Neural cell (in vitro differentiated cells): ENCODE results near the gene ADH7. TPM values are rescaled to one million over a fixed set of nuclear protein-coding genes. Genes with fewer than 3 reads are reported as not detected.

Experiments used
- H2AFZ ChIP-seq: fragments of 200-600, 300-800 bp; sonication (generic), shearing (Covaris generic); 2 replicates; pipeline ENCODE4 v1.6.0; 2014; ENCODE audit warnings: low read depth, mild to moderate bottlenecking, antibody characterized with exemption, low read length, moderate library complexity
- H3F3A ChIP-seq: fragments of 200-600 bp; shearing (Covaris generic); 2 replicates; pipeline ENCODE4 v1.6.1; 2016; ENCODE audit warnings: mild to moderate bottlenecking, moderate library complexity, mixed read lengths, antibody characterized with exemption, low read length; ENCODE audit not compliant: insufficient read depth, poor library complexity, severe bottlenecking
- H3K27ac ChIP-seq: fragments of 200-600, 300-800 bp; sonication (generic), shearing (Covaris generic); 2 replicates; pipeline ENCODE4 v1.5.1; 2014; ENCODE audit warnings: mild to moderate bottlenecking, low read length, moderate library complexity
- H3K27me3 ChIP-seq: fragments of 300-800, 200-600 bp; sonication (generic), shearing (Covaris generic); 2 replicates; pipeline ENCODE4 v1.6.0; 2014; ENCODE audit warnings: mild to moderate bottlenecking, low read depth, low read length, moderate library complexity; ENCODE audit not compliant: insufficient read depth
- H3K36me3 ChIP-seq: fragments of 300-800, 200-600 bp; sonication (generic), shearing (Covaris generic); 2 replicates; pipeline ENCODE4 v1.5.1; 2014; ENCODE audit warnings: mild to moderate bottlenecking, antibody characterized with exemption, low read length, moderate library complexity; ENCODE audit not compliant: insufficient read depth
- H3K4me2 ChIP-seq: fragments of 300-800, 200-600 bp; sonication (generic), shearing (Covaris generic); 2 replicates; pipeline ENCODE4 v1.6.0; 2014; ENCODE audit warnings: mild to moderate bottlenecking, low read length
- H3K4me3 ChIP-seq: fragments of 300-800, 200-600 bp; sonication (generic), shearing (Covaris generic); 2 replicates; pipeline ENCODE4 v1.5.1; 2014; ENCODE audit warnings: mild to moderate bottlenecking, low read length, moderate library complexity
- H3K79me2 ChIP-seq: fragments of 200-600 bp; shearing (Covaris generic); replicated peaks from 2 replicates; pipeline ENCODE4 v1.6.0; 2014; ENCODE audit warnings: mild to moderate bottlenecking, low read length, moderate library complexity; ENCODE audit not compliant: insufficient read depth
- H3K9ac ChIP-seq: fragments of 300-800, 200-600 bp; sonication (generic), shearing (Covaris generic); 2 replicates; pipeline ENCODE4 v1.6.1; 2016; ENCODE audit warnings: mild to moderate bottlenecking, low read length, mixed read lengths
- H3K9me2 ChIP-seq: fragments of 200-600 bp; shearing (Covaris generic); 2 replicates; pipeline ENCODE4 v1.6.1; 2016; ENCODE audit warnings: mild to moderate bottlenecking, low read length, mixed read lengths; ENCODE audit not compliant: insufficient read depth
- H3K9me3 ChIP-seq: fragments of 200-600, 300-800 bp; sonication (generic), shearing (Covaris generic); 2 replicates; pipeline ENCODE4 v1.6.1; 2016; ENCODE audit warnings: mild to moderate bottlenecking, mixed run types, low read length, moderate library complexity, mixed read lengths
- H4K20me1 ChIP-seq: fragments of 200-600 bp; shearing (Covaris generic); 2 replicates; pipeline ENCODE4 v1.6.1; 2016; ENCODE audit warnings: mild to moderate bottlenecking, mixed run types; ENCODE audit not compliant: insufficient read depth
- EP300 ChIP-seq: fragments of 450-650 bp; conservative IDR thresholded peaks from 2 replicates; pipeline ENCODE4 v1.6.1; 2014; ENCODE audit warnings: antibody characterized with exemption, mild to moderate bottlenecking, moderate library complexity; ENCODE audit not compliant: poor library complexity, severe bottlenecking
- EZH2 ChIP-seq: fragments of 200-600, 300-800 bp; shearing (Covaris generic), sonication (generic); IDR thresholded peaks from 2 replicates; pipeline ENCODE4 v1.6.1; 2014; ENCODE audit warnings: antibody characterized with exemption, low read length, borderline replicate concordance, mild to moderate bottlenecking; ENCODE audit not compliant: insufficient read depth, poor library complexity, severe bottlenecking
- MXI1 ChIP-seq: fragments of 450-650 bp; conservative IDR thresholded peaks from 2 replicates; pipeline ENCODE4 v1.6.1; 2014; ENCODE audit warnings: antibody characterized with exemption, mild to moderate bottlenecking; ENCODE audit not compliant: poor library complexity, severe bottlenecking
- POLR2AphosphoS5 ChIP-seq: IDR thresholded peaks from 2 replicates; pipeline ENCODE4 v1.6.1; 2012
- RAD21 ChIP-seq: fragments of 450-650 bp; conservative IDR thresholded peaks from 2 replicates; pipeline ENCODE4 v1.6.1; 2014; ENCODE audit warnings: antibody characterized with exemption, mild to moderate bottlenecking, moderate library complexity
- SMC3 ChIP-seq: fragments of 450-650 bp; conservative IDR thresholded peaks from 2 replicates; pipeline ENCODE4 v1.6.1; 2014; ENCODE audit warnings: antibody characterized with exemption, mild to moderate bottlenecking, moderate library complexity; ENCODE audit not compliant: poor library complexity
- TAF1 ChIP-seq: IDR thresholded peaks from 2 replicates; pipeline ENCODE4 v1.6.1; 2012; ENCODE audit warnings: low read depth
- polyA minus RNA-seq: library from RNA; depleted of rRNA, polyadenylated mRNA; stranded (reverse); fragments of >200 nt; gene quantifications from 2 replicates; pipeline ENCODE4 v1.2.3, GENCODE V29; 2014
- polyA plus RNA-seq: library from polyadenylated mRNA; depleted of rRNA; stranded (reverse); fragments of >200 nt; gene quantifications from 2 replicates; pipeline ENCODE4 v1.2.3, GENCODE V29; 2014
- TF ChIP-seq, protein P1 (sequence below): IDR thresholded peaks from 2 replicates; pipeline ENCODE4 v1.6.1; 2012; ENCODE audit warnings: borderline replicate concordance
- TF ChIP-seq, protein P2 (sequence below): fragments of 450-650 bp; IDR thresholded peaks from 2 replicates; pipeline ENCODE4 v1.5.1; 2014; ENCODE audit warnings: antibody characterized with exemption, mild to moderate bottlenecking, moderate library complexity; ENCODE audit not compliant: poor library complexity, severe bottlenecking

Gene ADH7
- polyA plus RNA-seq = not detected in 2 replicates
- polyA minus RNA-seq = not detected in 2 replicates

- Histone ChIP-seq H2AFZ (no peak within 1 kb of the TSS), H3K9ac (no peak within 1 kb of the TSS), H3K36me3 (no peaks in the 10 kb centered on the region), H4K20me1 (no peaks in the 10 kb centered on the region), H3K27me3 (no peaks in the 10 kb centered on the region), H3K27ac (no peak within 1 kb of the TSS), H3K9me3 (no peaks in the 10 kb centered on the region), H3K4me3 (no peak within 1 kb of the TSS), H3F3A (no peaks in the 10 kb centered on the region), H3K4me2 (no peak within 1 kb of the TSS), H3K9me2 (no peaks in the 10 kb centered on the region), H3K79me2 (no peaks in the 10 kb centered on the region)
- TF ChIP-seq EZH2 (no peak), MXI1 (no peak), POLR2AphosphoS5 (no peak), TAF1 (no peak)
- TF ChIP-seq, protein P1, sequence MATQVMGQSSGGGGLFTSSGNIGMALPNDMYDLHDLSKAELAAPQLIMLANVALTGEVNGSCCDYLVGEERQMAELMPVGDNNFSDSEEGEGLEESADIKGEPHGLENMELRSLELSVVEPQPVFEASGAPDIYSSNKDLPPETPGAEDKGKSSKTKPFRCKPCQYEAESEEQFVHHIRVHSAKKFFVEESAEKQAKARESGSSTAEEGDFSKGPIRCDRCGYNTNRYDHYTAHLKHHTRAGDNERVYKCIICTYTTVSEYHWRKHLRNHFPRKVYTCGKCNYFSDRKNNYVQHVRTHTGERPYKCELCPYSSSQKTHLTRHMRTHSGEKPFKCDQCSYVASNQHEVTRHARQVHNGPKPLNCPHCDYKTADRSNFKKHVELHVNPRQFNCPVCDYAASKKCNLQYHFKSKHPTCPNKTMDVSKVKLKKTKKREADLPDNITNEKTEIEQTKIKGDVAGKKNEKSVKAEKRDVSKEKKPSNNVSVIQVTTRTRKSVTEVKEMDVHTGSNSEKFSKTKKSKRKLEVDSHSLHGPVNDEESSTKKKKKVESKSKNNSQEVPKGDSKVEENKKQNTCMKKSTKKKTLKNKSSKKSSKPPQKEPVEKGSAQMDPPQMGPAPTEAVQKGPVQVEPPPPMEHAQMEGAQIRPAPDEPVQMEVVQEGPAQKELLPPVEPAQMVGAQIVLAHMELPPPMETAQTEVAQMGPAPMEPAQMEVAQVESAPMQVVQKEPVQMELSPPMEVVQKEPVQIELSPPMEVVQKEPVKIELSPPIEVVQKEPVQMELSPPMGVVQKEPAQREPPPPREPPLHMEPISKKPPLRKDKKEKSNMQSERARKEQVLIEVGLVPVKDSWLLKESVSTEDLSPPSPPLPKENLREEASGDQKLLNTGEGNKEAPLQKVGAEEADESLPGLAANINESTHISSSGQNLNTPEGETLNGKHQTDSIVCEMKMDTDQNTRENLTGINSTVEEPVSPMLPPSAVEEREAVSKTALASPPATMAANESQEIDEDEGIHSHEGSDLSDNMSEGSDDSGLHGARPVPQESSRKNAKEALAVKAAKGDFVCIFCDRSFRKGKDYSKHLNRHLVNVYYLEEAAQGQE = no peak
Measured at GRCh38 chr4:99435154-99435553, at the start of gene ADH7. Gene ADH7, minus strand, starts transcription at chr4:99435342. Its CDS starts 109 bp downstream, at chr4:99435233.

- H3F3A ChIP-seq = no peaks in the 10 kb centered on the region
- H3K4me2 ChIP-seq = no peak overlapping the region
- H3K79me2 ChIP-seq = no peaks in the 10 kb centered on the region
- H3K36me3 ChIP-seq = no peaks in the 10 kb centered on the region
- peaks cover 9% of the 10 kb centered on the region for H3K9me3 ChIP-seq
- H3K9me2 ChIP-seq = no peaks in the 10 kb centered on the region
- no peaks in the 10 kb centered on the region for H3K27me3 ChIP-seq
- H3K4me3 ChIP-seq = no peak overlapping the region
- H3K27ac ChIP-seq = no peak overlapping the region
- TF ChIP-seq, protein P1 = no peak
- TF ChIP-seq TAF1 = no peak
- TF ChIP-seq MXI1 = no peak
- TF ChIP-seq EZH2 = no peak
- TF ChIP-seq SMC3 = no peak
- no peaks in the 10 kb centered on the region for H4K20me1 ChIP-seq
- no peak overlapping the region for H3K9ac ChIP-seq
- H2AFZ ChIP-seq = no peak overlapping the region
Measured at GRCh38 chr4:99483636-99484035, 48.5 kb upstream of the ADH7 start.

DNA sequence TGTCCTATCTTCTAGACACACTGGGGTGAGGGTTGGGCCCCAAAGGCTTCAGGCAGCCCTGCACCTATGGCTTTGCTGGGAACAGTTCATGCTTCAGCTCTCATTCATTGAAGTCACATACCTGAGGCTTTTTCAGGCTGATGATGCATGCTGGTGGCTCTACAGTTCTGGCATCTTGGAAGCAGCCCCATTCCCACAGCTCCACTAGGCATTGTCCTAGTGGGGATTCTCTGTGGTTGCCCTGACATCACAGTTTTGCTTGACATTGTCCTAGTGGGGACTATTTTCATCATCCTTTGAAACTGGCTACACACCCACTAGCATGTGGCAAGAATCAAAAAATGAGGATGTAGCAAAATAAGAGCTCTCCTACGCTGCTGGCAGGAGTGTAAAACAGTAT lies 38.0 kb upstream of the ADH7 start:
- no peaks in the 10 kb centered on the region for H3F3A ChIP-seq
- no peak overlapping the region for H3K4me3 ChIP-seq
- no peaks in the 10 kb centered on the region for H3K27me3 ChIP-seq
- no peak overlapping the region for H3K9ac ChIP-seq
- H3K4me2 ChIP-seq = no peak overlapping the region
- no peaks in the 10 kb centered on the region for H3K9me2 ChIP-seq
- TF ChIP-seq, protein P2, sequence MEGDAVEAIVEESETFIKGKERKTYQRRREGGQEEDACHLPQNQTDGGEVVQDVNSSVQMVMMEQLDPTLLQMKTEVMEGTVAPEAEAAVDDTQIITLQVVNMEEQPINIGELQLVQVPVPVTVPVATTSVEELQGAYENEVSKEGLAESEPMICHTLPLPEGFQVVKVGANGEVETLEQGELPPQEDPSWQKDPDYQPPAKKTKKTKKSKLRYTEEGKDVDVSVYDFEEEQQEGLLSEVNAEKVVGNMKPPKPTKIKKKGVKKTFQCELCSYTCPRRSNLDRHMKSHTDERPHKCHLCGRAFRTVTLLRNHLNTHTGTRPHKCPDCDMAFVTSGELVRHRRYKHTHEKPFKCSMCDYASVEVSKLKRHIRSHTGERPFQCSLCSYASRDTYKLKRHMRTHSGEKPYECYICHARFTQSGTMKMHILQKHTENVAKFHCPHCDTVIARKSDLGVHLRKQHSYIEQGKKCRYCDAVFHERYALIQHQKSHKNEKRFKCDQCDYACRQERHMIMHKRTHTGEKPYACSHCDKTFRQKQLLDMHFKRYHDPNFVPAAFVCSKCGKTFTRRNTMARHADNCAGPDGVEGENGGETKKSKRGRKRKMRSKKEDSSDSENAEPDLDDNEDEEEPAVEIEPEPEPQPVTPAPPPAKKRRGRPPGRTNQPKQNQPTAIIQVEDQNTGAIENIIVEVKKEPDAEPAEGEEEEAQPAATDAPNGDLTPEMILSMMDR = no peak
- no peak for TF ChIP-seq RAD21
- no peak for TF ChIP-seq EZH2
- TF ChIP-seq TAF1 = no peak
- TF ChIP-seq, protein P1 = no peak
- no peak for TF ChIP-seq SMC3
- TF ChIP-seq POLR2AphosphoS5 = no peak
- TF ChIP-seq MXI1 = no peak
- no peak for TF ChIP-seq EP300
- no peaks in the 10 kb centered on the region for H4K20me1 ChIP-seq
- H2AFZ ChIP-seq = no peak overlapping the region
- no peaks in the 10 kb centered on the region for H3K36me3 ChIP-seq
- H3K27ac ChIP-seq = no peak overlapping the region
- no peaks in the 10 kb centered on the region for H3K79me2 ChIP-seq
- no peaks in the 10 kb centered on the region for H3K9me3 ChIP-seq
